PFSK-1 (cell line): ENCODE results near the gene CAMK1D.

Source experiments
- FOXP2 ChIP-seq: optimal IDR thresholded peaks from 2 replicates; pipeline ENCODE3; 2011; ENCODE audit warnings: borderline replicate concordance, control low read depth, inconsistent platforms; ENCODE audit not compliant: insufficient read depth; ENCODE audit errors: extremely low read length, extremely low read depth
- POLR2AphosphoS5 ChIP-seq: IDR thresholded peaks from 2 replicates; pipeline ENCODE4 v1.6.1; 2012; ENCODE audit warnings: low read depth, mild to moderate bottlenecking, control low read depth, low read length, moderate library complexity
- REST ChIP-seq, 2 experiments: IDR thresholded peaks; 2 replicates each; pipeline versions ENCODE4 v1.6.1 to v1.8.0; 2011 to 2012; ENCODE audit warnings: low read depth in 2 of 2, low read length in 2 of 2, control low read depth in 1 of 2, inconsistent platforms in 1 of 2, mild to moderate bottlenecking in 1 of 2, moderate library complexity in 1 of 2; ENCODE audit not compliant: insufficient read depth in 1 of 2
- SIN3A ChIP-seq: IDR thresholded peaks from 2 replicates; pipeline ENCODE4 v1.6.1; 2012; ENCODE audit warnings: mild to moderate bottlenecking, low read length, moderate library complexity, borderline replicate concordance; ENCODE audit not compliant: insufficient read depth
- TAF1 ChIP-seq: IDR thresholded peaks from 2 replicates; pipeline ENCODE4 v1.6.1; 2012; ENCODE audit warnings: low read length, control low read depth, borderline replicate concordance; ENCODE audit not compliant: insufficient read depth

CAMK1D gene

GRCh38 chr10:12769323-12770044, 420.1 kb downstream of the CAMK1D start:
- TF ChIP-seq SIN3A: no peak
- TF ChIP-seq TAF1: no peak
- TF ChIP-seq REST (IDR thresholded peaks at IDR 0.05; ENCODE audit: insufficient read depth in 1 of 2, low read depth in 2 of 2, low read length in 2 of 2): no peak
- no peak for TF ChIP-seq FOXP2
- no peak for TF ChIP-seq POLR2AphosphoS5

- TF ChIP-seq FOXP2: no peak
Observed at GRCh38 chr10:12771981-12772760, 422.8 kb downstream of the CAMK1D start.

- TF ChIP-seq FOXP2 (no peak), REST (IDR thresholded peaks at IDR 0.05; ENCODE audit: insufficient read depth in 1 of 2, low read depth in 2 of 2, low read length in 2 of 2) (no peak), SIN3A (no peak), TAF1 (no peak), POLR2AphosphoS5 (no peak)
Observed at GRCh38 chr10:12772797-12773587, 423.6 kb downstream of the CAMK1D start.

GRCh38 chr10:12774204-12774894, 425.0 kb downstream of the CAMK1D start:
- TF ChIP-seq SIN3A (no peak), TAF1 (no peak), REST (IDR thresholded peaks at IDR 0.05; ENCODE audit: insufficient read depth in 1 of 2, low read depth in 2 of 2, low read length in 2 of 2) (no peak), POLR2AphosphoS5 (no peak), FOXP2 (no peak)
